ENCODE data around the gene ZSCAN21. TPM values are rescaled to one million over a fixed set of nuclear protein-coding genes. Genes with fewer than 3 reads are reported as not detected.

Gene ZSCAN21
- total and polyA plus RNA-seq, 12 donors = 10.0 to 22.7 (median 13.6) TPM

DNA sequence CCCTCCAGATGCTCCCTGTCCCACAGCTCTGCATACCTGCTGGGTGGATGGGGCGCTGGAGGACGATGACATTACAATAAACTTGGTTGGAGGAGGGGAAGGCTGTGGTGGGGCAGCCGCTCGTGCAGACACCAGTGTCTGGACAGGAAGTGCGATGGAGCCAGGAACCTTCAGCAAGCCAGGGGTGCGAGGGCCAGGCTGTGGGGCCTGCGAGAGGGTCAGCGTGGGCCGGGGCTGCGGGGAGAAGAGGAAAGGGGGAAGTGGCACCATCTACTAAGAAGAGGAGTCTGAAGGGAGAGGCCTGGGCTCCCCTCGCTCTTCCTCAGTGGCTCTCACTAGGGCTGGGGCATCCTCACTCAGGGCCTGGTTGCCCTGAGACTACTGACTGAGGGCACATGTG, 58.3 kb downstream of the ZSCAN21 start:
- Histone ChIP-seq H3K27ac (no peak overlapping the region), H3K4me3 (no peak overlapping the region), H3K27me3 (no peaks in the 10 kb centered on the region), H3K36me3 (replicated peaks in 1 of 2) (peaks cover 0 to 70% of the 10 kb centered on the region in 2 donors), H3K9me3 (replicated peaks in 1 of 3) (no peaks in the 10 kb centered on the region), H3K4me1 (replicated peaks in 1 of 2) (no peaks in the 10 kb centered on the region)
- TF ChIP-seq CTCF (IDR thresholded peaks at IDR 0.05) (no peak), POLR2A (IDR thresholded peaks at IDR 0.05) (no peak)
- WGBS, 4 donors = 81 to 88% (median 83%) methylated on average over 10 to 11 of the region's 11 CpGs
- no peak for DNase-seq
- intact Hi-C loops (cut with DNase I) = no loop called here

- intact Hi-C loops (cut with DNase I) = no loop called here
Observed at GRCh38 chr7:100109521-100110163, 60.1 kb downstream of the ZSCAN21 start.

DNA sequence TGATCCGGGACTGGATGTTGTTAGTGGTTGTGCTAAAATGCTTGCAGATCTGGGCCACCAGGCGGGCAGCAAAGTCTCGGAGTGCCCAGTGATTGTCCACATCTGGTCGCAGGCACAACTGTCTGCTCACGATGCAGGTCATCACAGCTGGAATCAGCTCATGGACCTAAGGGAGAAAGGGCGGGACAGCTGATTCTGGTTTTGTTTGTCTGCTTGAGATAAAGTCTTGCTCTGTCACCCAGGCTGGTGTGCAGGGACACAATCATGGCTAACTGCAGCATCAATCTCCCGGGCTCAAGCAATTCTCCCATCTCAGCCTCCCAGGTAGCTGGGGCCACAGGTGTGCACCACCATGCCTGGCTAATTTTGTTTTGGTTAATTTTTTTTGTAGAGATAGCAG, 61.6 kb downstream of the ZSCAN21 start:
- H3K27ac ChIP-seq = no peak overlapping the region
- no peak overlapping the region for H3K4me3 ChIP-seq
- H3K36me3 ChIP-seq (replicated peaks in 1 of 2) = peaks cover 0 to 72% of the 10 kb centered on the region in 2 donors
- intact Hi-C loops (cut with DNase I) = no loop called here
- no peaks in the 10 kb centered on the region for H3K4me1 ChIP-seq (replicated peaks in 1 of 2)
- no peak for DNase-seq
- no peaks in the 10 kb centered on the region for H3K9me3 ChIP-seq (replicated peaks in 1 of 3)
- H3K27me3 ChIP-seq = no peaks in the 10 kb centered on the region
- TF ChIP-seq POLR2A (IDR thresholded peaks at IDR 0.05) = no peak
- TF ChIP-seq CTCF (IDR thresholded peaks at IDR 0.05) = no peak
- 92 to 100% (median 95%) methylated on average over 4 to 7 of the region's 7 CpGs for WGBS, 4 donors

More at GRCh38 chr7:100109521-100110163, 60.1 kb downstream of the ZSCAN21 start:
- WGBS, 4 donors = 80 to 89% (median 85%) methylated on average over 11 to 12 of the region's 12 CpGs
- TF ChIP-seq POLR2A (IDR thresholded peaks at IDR 0.05) = no peak
- TF ChIP-seq CTCF (IDR thresholded peaks at IDR 0.05) = no peak
- Histone ChIP-seq H3K27me3 (no peaks in the 10 kb centered on the region), H3K4me1 (replicated peaks in 1 of 2) (no peaks in the 10 kb centered on the region), H3K4me3 (no peak overlapping the region), H3K27ac (no peak overlapping the region), H3K9me3 (replicated peaks in 1 of 3) (no peaks in the 10 kb centered on the region), H3K36me3 (replicated peaks in 1 of 2) (peaks cover 0 to 72% of the 10 kb centered on the region in 2 donors)
- DNase-seq = no peak

GRCh38 chr7:100111914-100112313, 62.3 kb downstream of the ZSCAN21 start:
- intact Hi-C loops (cut with DNase I) = no loop called here
- 82 to 98% (median 89%) methylated on average over 4 to 13 of the region's 13 CpGs for whole genome bisulfite sequencing, 4 donors
- peaks cover 0 to 65% of the 10 kb centered on the region in 2 donors for H3K36me3 ChIP-seq (replicated peaks in 1 of 2)
- no peaks in the 10 kb centered on the region for H3K27me3 ChIP-seq
- no peaks in the 10 kb centered on the region for H3K4me1 ChIP-seq (replicated peaks in 1 of 2)
- H3K27ac ChIP-seq = no peak overlapping the region
- DNase-seq = no peak
- no peaks in the 10 kb centered on the region for H3K9me3 ChIP-seq (replicated peaks in 1 of 3)
- no peak overlapping the region for H3K4me3 ChIP-seq
- no peak for TF ChIP-seq POLR2A (IDR thresholded peaks at IDR 0.05)
- no peak for TF ChIP-seq CTCF (IDR thresholded peaks at IDR 0.05)

MicroRNA genes within 50 kb of the gene (microRNA counts, 767-probe panel; counts per million panel counts)
- microRNA hsa-miR-106b-5p = 4,722 to 5,838 counts per million in 2 donors
- microRNA hsa-miR-25-3p = 5,707 to 6,499 counts per million in 2 donors
- microRNA hsa-miR-93-5p = 5,237 to 5,797 counts per million in 2 donors

Small RNAs within 50 kb of the gene (microRNA-seq; reads per million reads assigned to microRNA genes)
- gene MIR106B (394 to 2,284 (median 813) reads per million in 3 donors), gene MIR25 (236 to 365 (median 254) reads per million in 3 donors), gene MIR93 (1,296 to 2,263 (median 1,648) reads per million in 3 donors)

Small RNAs within 50 kb of the gene (small RNA-seq; reads per million reads assigned to genes)
- gene MIR106B = 15.3 to 24.4 reads per million in 2 donors
- gene MIR25 = 510 to 673 reads per million in 2 donors
- gene MIR93 = 40.6 to 60.3 reads per million in 2 donors

Other genes with a start within 250 kb of the ZSCAN21 start
- gene CYP3A43, start 221.8 kb upstream of the ZSCAN21 start, total RNA-seq = under 1 TPM in 1 of 9 donors, not detected in 8; 0.39 TPM
- not detected for gene CYP3A43, start 221.8 kb upstream of the ZSCAN21 start, polyA plus RNA-seq
- gene OR2AE1, start 172.7 kb upstream of the ZSCAN21 start, total RNA-seq = under 1 TPM in 2 of 9 donors, not detected in 7; 0.11 to 0.28 TPM
- gene OR2AE1, start 172.7 kb upstream of the ZSCAN21 start, polyA plus RNA-seq = not detected
- gene TRIM4, start 130.2 kb upstream of the ZSCAN21 start, total RNA-seq = 10 to 100 TPM; 30.7 to 57.0 (median 37.5) TPM
- 10 to 100 TPM; 17.2 to 52.9 (median 19.5) TPM for gene TRIM4, start 130.2 kb upstream of the ZSCAN21 start, polyA plus RNA-seq
- gene GJC3, start 120.2 kb upstream of the ZSCAN21 start, total RNA-seq = under 1 TPM in 1 of 9 donors, not detected in 8; 0.11 TPM
- under 1 TPM; 0.27 to 0.40 (median 0.34) TPM for gene GJC3, start 120.2 kb upstream of the ZSCAN21 start, polyA plus RNA-seq
- gene AZGP1, start 73.7 kb upstream of the ZSCAN21 start, total RNA-seq = 1 to 10 TPM in 5 of 9 donors, under 1 TPM in 2, not detected in 2; 0.50 to 3.1 (median 1.8) TPM
- 10 to 100 TPM in 1 of 3 donors, 1 to 10 TPM in 1, under 1 TPM in 1; 0.88 to 29.7 (median 3.9) TPM for gene AZGP1, start 73.7 kb upstream of the ZSCAN21 start, polyA plus RNA-seq
- gene ZKSCAN1, start 34.2 kb upstream of the ZSCAN21 start, total RNA-seq = 100 to 1,000 TPM in 2 of 9 donors, 10 to 100 TPM in 7; 35.2 to 134 (median 57.8) TPM
- gene ZKSCAN1, start 34.2 kb upstream of the ZSCAN21 start, polyA plus RNA-seq = 10 to 100 TPM; 20.3 to 46.6 (median 38.7) TPM
- gene ZNF3, start 31.9 kb downstream of the ZSCAN21 start, total RNA-seq = 10 to 100 TPM; 13.2 to 47.3 (median 22.2) TPM
- 10 to 100 TPM; 17.4 to 25.5 (median 23.2) TPM for gene ZNF3, start 31.9 kb downstream of the ZSCAN21 start, polyA plus RNA-seq
- 100 to 1,000 TPM in 5 of 9 donors, 10 to 100 TPM in 4; 25.5 to 130 (median 101) TPM for gene COPS6, start 39.2 kb downstream of the ZSCAN21 start, total RNA-seq
- gene COPS6, start 39.2 kb downstream of the ZSCAN21 start, polyA plus RNA-seq = 100 to 1,000 TPM; 135 to 194 (median 187) TPM
- 10 to 100 TPM; 13.6 to 51.0 (median 28.3) TPM for gene MCM7, start 51.6 kb downstream of the ZSCAN21 start, total RNA-seq
- 10 to 100 TPM; 12.2 to 72.3 (median 52.4) TPM for gene MCM7, start 51.6 kb downstream of the ZSCAN21 start, polyA plus RNA-seq
- 10 to 100 TPM in 7 of 9 donors, 1 to 10 TPM in 2; 9.6 to 24.0 (median 15.9) TPM for gene AP4M1, start 51.9 kb downstream of the ZSCAN21 start, total RNA-seq
- gene AP4M1, start 51.9 kb downstream of the ZSCAN21 start, polyA plus RNA-seq = 10 to 100 TPM in 2 of 3 donors, 1 to 10 TPM in 1; 9.6 to 30.1 (median 23.5) TPM
- 100 to 1,000 TPM in 1 of 9 donors, 10 to 100 TPM in 8; 16.0 to 141 (median 70.7) TPM for gene TAF6, start 69.6 kb downstream of the ZSCAN21 start, total RNA-seq
- gene TAF6, start 69.6 kb downstream of the ZSCAN21 start, polyA plus RNA-seq = 10 to 100 TPM; 41.3 to 69.4 (median 67.9) TPM
- gene CNPY4, start 69.9 kb downstream of the ZSCAN21 start, total RNA-seq = 10 to 100 TPM; 14.0 to 46.5 (median 23.3) TPM
- 10 to 100 TPM; 16.5 to 28.1 (median 27.3) TPM for gene CNPY4, start 69.9 kb downstream of the ZSCAN21 start, polyA plus RNA-seq
- 1 to 10 TPM; 1.5 to 7.0 (median 3.5) TPM for gene MBLAC1, start 77.2 kb downstream of the ZSCAN21 start, total RNA-seq
- gene MBLAC1, start 77.2 kb downstream of the ZSCAN21 start, polyA plus RNA-seq = 1 to 10 TPM in 2 of 3 donors, under 1 TPM in 1; 0.38 to 4.2 (median 2.7) TPM
- gene LAMTOR4, start 99.1 kb downstream of the ZSCAN21 start, total RNA-seq = 100 to 1,000 TPM; 104 to 266 (median 151) TPM
- 100 to 1,000 TPM in 2 of 3 donors, 10 to 100 TPM in 1; 33.1 to 224 (median 193) TPM for gene LAMTOR4, start 99.1 kb downstream of the ZSCAN21 start, polyA plus RNA-seq
- 10 to 100 TPM in 7 of 9 donors, 1 to 10 TPM in 2; 4.3 to 23.7 (median 16.9) TPM for gene TRAPPC14, start 108.9 kb downstream of the ZSCAN21 start, total RNA-seq
- gene TRAPPC14, start 108.9 kb downstream of the ZSCAN21 start, polyA plus RNA-seq = 10 to 100 TPM; 10.2 to 57.7 (median 47.5) TPM
- gene GAL3ST4, start 118.8 kb downstream of the ZSCAN21 start, total RNA-seq = 10 to 100 TPM in 2 of 9 donors, 1 to 10 TPM in 6, under 1 TPM in 1; 0.78 to 14.3 (median 8.0) TPM
- gene GAL3ST4, start 118.8 kb downstream of the ZSCAN21 start, polyA plus RNA-seq = 1 to 10 TPM; 3.4 to 4.0 (median 3.5) TPM
- 1 to 10 TPM in 5 of 9 donors, under 1 TPM in 4; 0.35 to 4.3 (median 1.1) TPM for gene GPC2, start 127.6 kb downstream of the ZSCAN21 start, total RNA-seq
- 1 to 10 TPM in 2 of 3 donors, under 1 TPM in 1; 0.05 to 1.2 (median 1.1) TPM for gene GPC2, start 127.6 kb downstream of the ZSCAN21 start, polyA plus RNA-seq
- gene STAG3, start 128.1 kb downstream of the ZSCAN21 start, total RNA-seq = 1 to 10 TPM in 4 of 9 donors, under 1 TPM in 5; 0.26 to 3.1 (median 0.95) TPM
- gene STAG3, start 128.1 kb downstream of the ZSCAN21 start, polyA plus RNA-seq = 1 to 10 TPM in 2 of 3 donors, under 1 TPM in 1; 0.77 to 3.3 (median 2.1) TPM
- 1 to 10 TPM in 3 of 9 donors, under 1 TPM in 5, not detected in 1; 0.21 to 1.8 (median 0.56) TPM for gene PVRIG, start 170.2 kb downstream of the ZSCAN21 start, total RNA-seq
- gene PVRIG, start 170.2 kb downstream of the ZSCAN21 start, polyA plus RNA-seq = under 1 TPM in 2 of 3 donors, not detected in 1; 0.34 to 0.56 TPM